B cell (primary cell): ENCODE data around the gene PWWP2B. TPM values are rescaled to one million over a fixed set of nuclear protein-coding genes. Genes with fewer than 3 reads are reported as not detected.

ENCODE experiments used
- ATAC-seq: fragments of 200-7000 bp; cut with Tn5 transposase; one replicate; pipeline ENCODE4 v1.10.0; 2021; ENCODE audit warnings: low read depth, mild to moderate bottlenecking, moderate number of reproducible peaks, moderate library complexity
- CTCF ChIA-PET: fragments of 350-600 bp; sonication (Branson Sonifier 250); formaldehyde crosslinking; loops from one replicate; lab custom pipeline; 2021; ENCODE audit warnings: antibody characterized with exemption, inconsistent platforms; lab: Charles Lee
- POLR2A ChIA-PET: fragments of 350-600 bp; sonication (Branson Sonifier 250); formaldehyde crosslinking; loops from one replicate; lab custom pipeline; 2021; ENCODE audit warnings: antibody characterized with exemption; lab: Charles Lee
- DNase-seq: peaks from one replicate; pipeline ENCODE4 v3.0.0; 2013
- H2AFZ ChIP-seq: 2 replicates; pipeline ENCODE4 v1.6.1; 2012; ENCODE audit warnings: mild to moderate bottlenecking, low read depth, low read length; ENCODE audit not compliant: insufficient read depth, poor library complexity, severe bottlenecking
- H3K27ac ChIP-seq, 2 donors: 1 replicate in 1 of 2; 2 replicates in 1 of 2; pipeline ENCODE4 v1.5.1; 2012 to 2013; ENCODE audit warnings: low read length in 2 of 2, mild to moderate bottlenecking in 2 of 2, moderate library complexity in 1 of 2
- H3K27me3 ChIP-seq, 4 experiments: fragments of 200-600 bp in 1 of 4; sonication (generic) in 1 of 4; replicated peaks in 1 of 4; 1 replicate in 2 of 4; 2 replicates in 2 of 4; pipeline versions ENCODE4 v1.6.1 to v1.7.0; 2013 to 2016; ENCODE audit warnings: low read length in 3 of 4, mild to moderate bottlenecking in 2 of 4, mixed read lengths in 1 of 4, moderate library complexity in 1 of 4; ENCODE audit not compliant: insufficient read depth in 4 of 4, control insufficient read depth in 3 of 4; ENCODE audit errors: control extremely low read depth in 1 of 4
- H3K36me3 ChIP-seq, 2 experiments: replicated peaks in 1 of 2; 1 replicate in 1 of 2; 2 replicates in 1 of 2; pipeline versions ENCODE4 v1.6.1 to v1.7.1; 2013; ENCODE audit warnings: low read length in 1 of 2; ENCODE audit not compliant: insufficient read depth in 2 of 2, control insufficient read depth in 1 of 2; ENCODE audit errors: control extremely low read depth in 1 of 2, extremely low read depth in 1 of 2
- H3K4me1 ChIP-seq, 2 donors: fragments of 200-600 bp in 1 of 2; sonication (generic) in 1 of 2; 1 replicate in 1 of 2; 2 replicates in 1 of 2; pipeline versions ENCODE4 v1.5.1 to v1.6.1; 2013 to 2017; ENCODE audit warnings: low read length in 2 of 2; ENCODE audit not compliant: control insufficient read depth in 2 of 2, insufficient read depth in 2 of 2
- H3K4me2 ChIP-seq: replicated peaks from 2 replicates; pipeline ENCODE3; 2012; ENCODE audit warnings: mild to moderate bottlenecking, low read depth, low read length; ENCODE audit not compliant: poor library complexity, severe bottlenecking
- H3K4me3 ChIP-seq, 5 experiments: fragments of 200-600 bp in 1 of 5; sonication (generic) in 1 of 5; 1 replicate in 3 of 5; 2 replicates in 2 of 5; pipeline versions ENCODE4 v1.5.1 to v1.7.0; 2011 to 2016; ENCODE audit warnings: low read length in 4 of 5, mild to moderate bottlenecking in 4 of 5, low read depth in 2 of 5, control low read depth in 1 of 5, moderate library complexity in 1 of 5; ENCODE audit not compliant: insufficient read depth in 1 of 5; ENCODE audit errors: control extremely low read depth in 1 of 5, extremely low read depth in 1 of 5
- H3K79me2 ChIP-seq: fragments of 200-600 bp; sonication (generic); one replicate; pipeline ENCODE4 v1.6.0; 2016; ENCODE audit warnings: low read length; ENCODE audit not compliant: control insufficient read depth, insufficient read depth
- H3K9ac ChIP-seq: fragments of 200-600 bp; sonication (generic); 2 replicates; pipeline ENCODE4 v1.6.1; 2017; ENCODE audit warnings: mild to moderate bottlenecking, low read length, moderate library complexity
- H3K9me3 ChIP-seq, 3 donors: one replicate each; pipeline versions ENCODE4 v1.6.1 to v1.7.1; 2013; ENCODE audit warnings: low read length in 2 of 3; ENCODE audit not compliant: control insufficient read depth in 2 of 3, insufficient read depth in 1 of 3; ENCODE audit errors: control extremely low read depth in 1 of 3
- H4K20me1 ChIP-seq: 2 replicates; pipeline ENCODE4 v1.6.0; 2012; ENCODE audit warnings: mild to moderate bottlenecking, low read length; ENCODE audit not compliant: insufficient read depth, control insufficient read depth, poor library complexity, severe bottlenecking
- H3K27ac Mint-ChIP-seq: one replicate; pipeline ENCODE4 v1.8.0; 2021; ENCODE audit warnings: mixed read lengths
- H3K27me3 Mint-ChIP-seq: one replicate; pipeline ENCODE4 v1.8.0; 2021; ENCODE audit warnings: mixed read lengths
- H3K4me1 Mint-ChIP-seq: one replicate; pipeline ENCODE4 v1.8.0; 2021; ENCODE audit warnings: mixed read lengths
- H3K4me3 Mint-ChIP-seq: one replicate; pipeline ENCODE4 v1.8.0; 2021; ENCODE audit warnings: mixed read lengths
- H3K9me3 Mint-ChIP-seq: one replicate; pipeline ENCODE4 v1.8.0; 2022; ENCODE audit warnings: mixed read lengths; ENCODE audit not compliant: insufficient read depth
- CTCF ChIP-seq: fragments of 200-600 bp; IDR thresholded peaks from one replicate; pipeline ENCODE4 v1.8.0; 2022; ENCODE audit warnings: antibody characterized with exemption, mild to moderate bottlenecking
- EZH2 ChIP-seq: IDR thresholded peaks from 2 replicates; pipeline ENCODE4 v1.6.1; 2012; ENCODE audit warnings: borderline replicate concordance, low read depth, mild to moderate bottlenecking, moderate library complexity, low read length; ENCODE audit not compliant: insufficient read depth, poor library complexity, severe bottlenecking
- WGBS: methylation state at CpG from one replicate; pipeline ENCODE4 v1.1.5; 2013; ENCODE audit warnings: missing lambda C conversion rate; ENCODE audit not compliant: insufficient coverage; 5-methylcytosine and 5-hydroxymethylcytosine counted together
- intact Hi-C: fragments of 100-400 bp; cut with micrococcal nuclease; formaldehyde crosslinking; loops from one replicate; pipeline ENCODE4 v1.10.0; 2022
- polyA plus RNA-seq: library from polyadenylated mRNA; depleted of rRNA; stranded (reverse); fragments of >200 nt; gene quantifications from 2 replicates; pipeline ENCODE4 v1.2.3, GENCODE V29; 2012
- total RNA-seq, 2 donors: library from RNA; stranded (reverse); fragments of 120-200 nt in 1 of 2; gene quantifications; 1 replicate in 1 of 2; 2 replicates in 1 of 2; pipeline versions ENCODE4 v1.2.3 to v1.2.4, GENCODE V29; 2013 to 2022

The PWWP2B gene
- total and polyA plus RNA-seq, 2 donors (not counting 1 experiment from before 2014, with no cell fraction given) = 13.6 to 34.4 TPM

DNA sequence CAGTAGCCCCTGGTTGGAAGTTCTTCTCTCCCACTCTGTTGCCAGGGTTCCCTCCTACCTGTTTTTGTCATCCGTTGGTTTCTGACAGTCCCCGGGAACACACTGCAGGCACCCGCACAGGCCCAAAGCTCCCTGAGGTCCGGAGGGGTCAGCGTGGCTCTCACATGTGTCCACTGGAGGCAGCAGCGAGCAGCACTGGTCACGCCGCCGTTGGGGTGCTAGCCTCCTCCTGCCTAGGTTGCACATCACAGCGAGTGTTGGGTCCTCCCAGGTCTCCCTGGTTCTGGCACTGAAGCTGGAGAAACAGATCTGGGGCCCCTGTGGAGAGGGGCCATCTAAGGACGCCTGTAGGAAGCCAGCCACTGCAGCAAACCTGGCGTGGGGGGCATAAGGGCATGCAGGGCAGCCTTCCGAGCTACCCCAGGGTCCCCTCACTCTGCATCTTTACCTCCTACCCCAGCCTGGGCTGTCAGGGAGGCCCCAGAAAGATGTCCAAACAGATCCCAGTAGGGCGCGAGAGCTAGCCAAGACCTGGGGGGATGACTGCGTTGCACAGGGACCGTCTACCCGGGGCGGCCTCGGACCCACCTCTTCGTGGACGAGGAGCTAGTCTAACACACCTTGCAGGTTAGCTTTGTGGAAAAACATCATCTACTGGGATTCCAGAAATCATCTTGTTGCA, 36.1 kb upstream of the PWWP2B start:
- no peaks in the 10 kb centered on the region for H3K4me1 ChIP-seq
- intact Hi-C loops = no loop called here
- Mint-ChIP-seq H3K4me3 (no peak overlapping the region), H3K27ac (no peak overlapping the region), H3K27me3 (no peaks in the 10 kb centered on the region), H3K9me3 (no peaks in the 10 kb centered on the region), H3K4me1 (no peaks in the 10 kb centered on the region)
- H3K36me3 ChIP-seq = no peaks in the 10 kb centered on the region
- POLR2A ChIA-PET = no interaction called here
- H3K79me2 ChIP-seq = no peaks in the 10 kb centered on the region
- no peaks in the 10 kb centered on the region for H3K27me3 ChIP-seq
- no peak overlapping the region for H3K4me2 ChIP-seq
- ATAC-seq = peak; percentile 33
- no peak overlapping the region for H2AFZ ChIP-seq
- TF ChIP-seq CTCF (peak; percentile 55), EZH2 (no peak)
- no peak for DNase-seq
- no peak overlapping the region for H3K9ac ChIP-seq
- CTCF ChIA-PET = interaction anchor here (0.8 to 1.7 kb wide), 3 partner anchors 8 to 99 kb away, joined by 3 to 4 read pairs (median 3); no protein-coding TSS in a partner anchor
- H3K4me3 ChIP-seq = no peak overlapping the region
- H4K20me1 ChIP-seq = no peaks in the 10 kb centered on the region
- H3K27ac ChIP-seq = no peak overlapping the region
- WGBS = 86% methylated on average over 22 of the region's 22 CpGs
- H3K9me3 ChIP-seq = peaks cover 0 to 7% (median 0%) of the 10 kb centered on the region in 3 donors

GRCh38 chr10:132361581-132362101, 35.4 kb upstream of the PWWP2B start:
- no peaks in the 10 kb centered on the region for H3K79me2 ChIP-seq
- CTCF ChIA-PET = interaction anchor here (1.1 to 1.7 kb wide), 2 partner anchors 9 to 90 kb away, joined by 3 to 4 read pairs; no protein-coding TSS in a partner anchor
- no peak overlapping the region for H3K4me3 Mint-ChIP-seq
- H3K27me3 ChIP-seq = no peaks in the 10 kb centered on the region
- no peak overlapping the region for H3K4me2 ChIP-seq
- H3K36me3 ChIP-seq = peaks cover 0 to 5% of the 10 kb centered on the region in 2 experiments
- no peaks in the 10 kb centered on the region for H3K4me1 Mint-ChIP-seq
- H2AFZ ChIP-seq = no peak overlapping the region
- ATAC-seq (no peak), DNase-seq (no peak)
- H3K9me3 ChIP-seq = peaks cover 0 to 7% (median 0%) of the 10 kb centered on the region in 3 donors
- intact Hi-C loops = no loop called here
- no peak overlapping the region for H3K4me3 ChIP-seq
- TF ChIP-seq EZH2 (no peak), CTCF (no peak)
- H3K27me3 Mint-ChIP-seq = no peaks in the 10 kb centered on the region
- no peak overlapping the region for H3K27ac Mint-ChIP-seq
- no peak overlapping the region for H3K27ac ChIP-seq
- no peaks in the 10 kb centered on the region for H4K20me1 ChIP-seq
- no peak overlapping the region for H3K9ac ChIP-seq
- H3K9me3 Mint-ChIP-seq = no peaks in the 10 kb centered on the region
- POLR2A ChIA-PET = no interaction called here
- 95% methylated on average over 5 of the region's 15 CpGs for WGBS
- H3K4me1 ChIP-seq = no peaks in the 10 kb centered on the region
